T-helper 9 cell (primary cell): Measurements from ENCODE around the gene TAS1R1.
"Not testable (repeated sequence)": the region's sequence is repeated elsewhere in the genome, so short reads cannot be mapped to it uniquely, and the experiment has no call there.

Source experiments
- DNase-seq: peaks from one replicate; pipeline ENCODE4 v3.0.0-alpha.2; 2020

Gene TAS1R1

DNA sequence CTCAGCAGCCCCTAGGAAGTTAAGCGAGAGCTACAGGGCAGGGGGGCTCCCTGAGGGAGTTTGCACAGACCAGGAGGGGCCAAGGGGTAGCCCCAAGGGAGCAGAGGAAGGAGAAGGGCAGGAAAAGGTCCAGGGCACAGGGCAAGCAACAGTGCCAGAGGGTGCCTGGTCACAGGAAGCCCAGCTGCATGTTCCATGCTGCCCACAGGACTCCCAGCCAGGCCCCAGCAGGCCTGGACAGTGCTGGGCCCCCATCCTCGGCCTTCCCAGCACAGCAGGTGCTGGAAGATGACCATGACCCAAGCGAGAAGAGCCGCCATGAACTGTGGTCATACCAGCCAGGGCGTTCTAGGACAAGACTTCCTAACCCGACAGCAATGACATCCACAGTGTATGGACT, 36.5 kb downstream of the TAS1R1 start:
- DNase-seq = no peak

- DNase-seq = no peak
Observed at GRCh38 chr1:6592441-6592840, 37.3 kb downstream of the TAS1R1 start.

- DNase-seq = no peak
Observed at GRCh38 chr1:6592865-6593593, 37.9 kb downstream of the TAS1R1 start.

DNA sequence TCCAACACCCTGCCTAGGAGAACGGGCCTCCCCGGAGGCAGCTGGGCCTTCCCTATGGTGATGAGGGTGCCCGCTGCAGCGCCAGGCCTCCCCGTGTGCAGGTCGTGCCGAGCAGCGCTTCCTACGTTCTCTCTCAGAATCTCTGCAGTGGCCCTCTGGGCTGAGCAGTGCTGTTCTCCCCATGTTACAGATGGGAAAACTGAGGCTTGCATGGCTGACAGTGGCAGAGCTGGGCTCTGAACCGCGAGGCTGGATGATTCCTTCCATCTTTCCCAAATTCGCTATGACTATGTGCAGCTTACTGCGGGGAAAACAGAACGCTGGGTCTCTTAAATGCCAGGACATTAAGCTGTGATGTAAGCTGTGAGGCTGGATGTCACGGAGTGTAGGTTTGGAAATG, 38.7 kb downstream of the TAS1R1 start:
- DNase-seq = no peak

GRCh38 chr1:6594977-6595740, 40.1 kb downstream of the TAS1R1 start:
- DNase-seq = no peak

DNA sequence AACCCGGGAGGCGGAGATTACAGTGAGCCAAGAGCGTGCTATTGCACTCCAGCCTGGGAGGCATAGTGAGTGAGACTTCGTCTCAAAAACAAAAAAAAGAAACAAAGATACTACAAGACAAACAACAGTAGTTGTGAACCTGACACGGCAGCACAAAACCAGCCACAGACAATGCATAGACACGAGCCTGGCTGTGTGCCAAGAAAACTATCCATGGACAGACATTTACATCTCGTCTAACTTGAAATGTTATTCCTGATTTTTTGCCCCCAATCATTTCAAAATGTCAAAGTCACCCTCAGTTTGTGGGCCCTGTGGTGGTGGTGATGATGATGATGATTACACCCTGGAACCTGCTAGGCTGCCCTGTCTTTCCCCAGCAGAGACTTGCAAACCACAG, 41.2 kb downstream of the TAS1R1 start:
- no peak for DNase-seq

DNA sequence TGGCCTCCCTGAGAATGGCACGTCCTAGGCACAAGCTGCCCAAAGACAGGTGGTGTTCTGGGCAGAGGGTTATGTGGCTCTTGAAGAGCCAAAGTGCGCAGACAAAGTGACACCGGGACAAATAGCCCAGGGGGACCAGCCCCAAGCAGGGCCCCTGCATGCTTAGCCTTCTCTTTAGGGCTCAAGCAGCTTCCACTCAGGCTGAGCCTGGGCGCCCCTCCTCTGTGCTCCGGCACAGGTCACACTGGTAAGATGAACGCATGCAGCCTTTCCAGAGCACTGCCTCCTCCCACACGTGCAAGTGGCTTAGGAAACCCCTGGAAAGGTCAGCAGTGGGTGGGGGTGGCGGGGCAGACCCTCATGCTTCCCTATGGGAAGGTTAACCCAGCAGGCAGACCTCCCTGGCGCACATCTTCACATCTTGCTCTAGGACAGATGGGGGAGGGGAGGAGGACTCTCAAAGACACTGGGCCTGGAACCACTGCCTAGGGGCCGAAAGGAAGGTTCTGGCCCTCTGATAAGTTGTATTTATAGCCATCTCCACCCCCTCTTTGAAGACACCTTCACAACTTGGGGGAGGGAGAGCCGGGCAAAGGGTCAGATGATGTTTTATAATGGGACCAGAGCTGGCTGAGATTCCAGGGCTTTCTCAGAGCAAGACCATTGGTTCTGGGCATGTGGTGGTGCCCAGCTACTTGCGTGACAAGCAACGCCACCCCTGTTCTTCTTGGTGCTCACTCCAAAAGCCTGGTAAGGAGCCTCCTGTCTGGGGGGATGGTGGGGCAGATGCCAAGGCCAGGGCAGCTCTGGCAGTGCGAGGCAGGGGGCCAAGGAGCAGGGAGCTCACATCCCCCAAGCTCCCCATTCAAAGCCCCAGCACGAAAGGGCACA, 42.0 kb downstream of the TAS1R1 start:
- DNase-seq = no peak

GRCh38 chr1:6597777-6598131, 42.6 kb downstream of the TAS1R1 start:
- DNase-seq = no peak

DNA sequence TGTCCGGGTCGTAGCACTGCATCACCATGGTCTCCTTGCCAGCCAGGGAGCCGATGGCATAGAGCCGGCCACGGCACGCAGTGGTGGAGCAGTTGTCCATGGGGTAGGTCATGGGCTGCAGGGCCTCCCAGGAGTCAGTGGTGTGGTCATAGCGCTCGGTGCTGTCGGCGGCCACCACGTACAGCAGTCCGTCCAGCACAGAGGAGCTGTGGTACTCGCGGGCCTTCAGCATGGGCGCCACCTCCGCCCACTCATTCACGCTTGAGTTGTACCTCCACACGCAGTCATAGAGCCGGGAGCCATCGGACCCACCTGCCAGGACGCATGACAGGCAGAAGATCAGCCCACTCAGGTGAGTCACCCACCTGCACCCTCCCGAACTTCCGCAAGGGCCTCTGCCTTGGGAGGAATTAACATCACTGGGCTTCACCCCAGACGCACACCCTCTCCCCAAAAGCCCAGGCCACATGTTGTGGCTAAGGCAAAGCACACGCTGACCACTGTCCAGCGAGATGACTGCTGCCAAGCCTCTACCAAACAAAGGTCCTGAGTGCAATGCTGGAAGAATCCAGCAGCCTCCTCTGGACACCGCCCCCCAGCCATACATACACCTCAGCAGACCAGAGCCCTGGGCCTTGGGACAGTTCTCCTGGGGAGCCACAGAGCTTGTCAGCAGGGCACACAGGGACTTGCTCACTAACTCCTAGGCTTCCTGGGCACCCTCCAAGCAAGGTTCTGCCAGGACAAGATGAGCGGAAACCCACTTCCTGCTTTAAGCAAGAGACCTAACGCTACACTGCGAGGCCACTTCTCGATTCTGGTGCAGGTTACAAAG, 44.3 kb downstream of the TAS1R1 start:
- DNase-seq = peak; percentile 32

DNA sequence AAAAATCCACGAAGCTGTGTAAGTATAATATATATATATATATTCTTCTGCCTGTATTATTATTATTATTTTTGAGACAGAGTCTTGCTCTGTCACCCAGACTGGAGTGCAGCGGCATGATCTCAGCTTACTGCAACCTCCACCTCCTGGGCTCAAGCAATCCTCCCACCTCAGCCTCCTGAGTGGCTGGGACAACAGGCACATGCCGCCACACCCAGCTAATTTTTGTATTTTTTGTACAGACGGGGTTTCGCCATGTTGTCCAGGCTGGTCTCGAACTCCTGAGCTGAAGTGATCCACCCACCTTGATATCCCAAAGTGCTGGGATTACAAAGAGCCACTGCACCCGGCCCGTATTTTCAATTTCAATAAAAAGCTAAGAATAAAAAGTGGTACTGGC, 44.9 kb downstream of the TAS1R1 start:
- not testable (repeated sequence) for DNase-seq

DNA sequence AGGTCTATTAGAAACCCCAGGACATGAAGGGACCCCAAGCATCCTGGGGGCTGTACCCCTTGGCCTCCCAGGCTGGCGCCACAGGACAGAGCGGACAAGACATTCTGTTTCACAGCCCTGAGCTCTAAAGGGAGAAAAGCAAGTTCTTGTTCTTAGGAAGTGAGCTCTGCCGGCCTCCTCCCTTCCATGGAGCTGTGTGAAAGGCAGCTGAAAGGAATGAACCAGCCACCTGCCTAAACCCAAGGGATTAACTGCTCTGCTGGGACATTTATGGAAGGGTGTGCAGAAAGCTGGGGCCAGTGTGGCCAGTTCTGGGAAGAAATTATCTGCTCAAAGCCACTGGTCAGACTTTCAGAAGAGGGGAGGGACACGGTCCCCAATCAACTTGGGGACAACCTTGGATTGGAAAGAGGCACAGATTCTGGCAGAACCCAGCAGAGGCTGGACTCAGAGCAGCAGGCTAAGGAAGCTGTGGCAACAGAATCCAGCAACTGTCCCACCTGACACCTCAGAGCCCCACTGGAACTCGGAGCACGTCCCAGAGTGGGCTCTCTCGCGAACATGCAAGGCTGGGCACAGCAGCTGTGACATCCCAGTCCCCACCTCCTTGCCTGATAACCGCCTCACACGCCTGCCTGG, 45.4 kb downstream of the TAS1R1 start:
- DNase-seq = peak; percentile 17

- peak; percentile 66 for DNase-seq
Observed at GRCh38 chr1:6601049-6601922, 46.2 kb downstream of the TAS1R1 start.

GRCh38 chr1:6601923-6602668, 47.0 kb downstream of the TAS1R1 start:
- no peak for DNase-seq

GRCh38 chr1:6602669-6603237, 47.6 kb downstream of the TAS1R1 start, which contains the start of gene KLHL21:
Gene KLHL21, minus strand, starts transcription at chr1:6602869. Its CDS starts 52 bp downstream, at chr1:6602817.
- peak; percentile 78 for DNase-seq

DNA sequence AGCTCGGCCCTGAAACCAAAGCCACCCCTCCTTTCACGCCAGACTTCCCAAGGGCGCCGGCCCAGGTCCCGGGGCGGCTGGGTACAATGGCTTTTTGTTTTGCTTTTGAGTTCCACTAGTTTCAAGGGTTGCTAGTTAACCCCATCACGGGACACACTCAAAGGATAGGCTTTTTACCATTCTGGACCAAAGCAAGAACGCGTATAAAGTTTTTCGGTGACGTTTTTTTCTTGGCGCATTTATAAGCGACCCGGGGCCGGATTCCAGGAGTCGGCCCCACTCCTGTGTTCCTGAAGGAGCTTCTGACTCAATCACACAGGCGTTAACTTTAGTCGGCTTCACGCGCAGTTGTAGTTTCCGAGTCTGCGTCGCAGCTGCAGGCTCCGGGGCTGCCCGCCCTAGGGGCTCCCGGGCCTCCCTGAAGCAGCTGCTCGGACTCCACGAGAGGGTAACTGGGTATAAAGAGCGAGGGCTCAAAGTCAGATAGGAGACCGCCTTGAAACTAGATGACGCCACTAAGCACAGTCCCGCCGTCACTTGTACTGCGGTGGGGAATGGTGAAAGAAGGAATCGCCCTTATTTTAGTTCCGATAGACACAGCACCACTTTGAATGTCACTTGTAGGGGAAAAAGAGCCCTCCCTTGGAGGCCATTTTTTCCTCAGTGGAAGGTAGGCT, 48.3 kb downstream of the TAS1R1 start:
- DNase-seq = peak; percentile 32

GRCh38 chr1:6603915-6604558, 48.9 kb downstream of the TAS1R1 start:
- DNase-seq = no peak

- DNase-seq = peak; percentile 27
Observed at GRCh38 chr1:6612641-6613360, 57.7 kb downstream of the TAS1R1 start.
